ENCODE measurements around the gene PDE2A. TPM values are rescaled to one million over a fixed set of nuclear protein-coding genes. Genes with fewer than 3 reads are reported as not detected.

Gene PDE2A
- total RNA-seq, 1 donor from 2014 or later: 3.0 TPM

DNA sequence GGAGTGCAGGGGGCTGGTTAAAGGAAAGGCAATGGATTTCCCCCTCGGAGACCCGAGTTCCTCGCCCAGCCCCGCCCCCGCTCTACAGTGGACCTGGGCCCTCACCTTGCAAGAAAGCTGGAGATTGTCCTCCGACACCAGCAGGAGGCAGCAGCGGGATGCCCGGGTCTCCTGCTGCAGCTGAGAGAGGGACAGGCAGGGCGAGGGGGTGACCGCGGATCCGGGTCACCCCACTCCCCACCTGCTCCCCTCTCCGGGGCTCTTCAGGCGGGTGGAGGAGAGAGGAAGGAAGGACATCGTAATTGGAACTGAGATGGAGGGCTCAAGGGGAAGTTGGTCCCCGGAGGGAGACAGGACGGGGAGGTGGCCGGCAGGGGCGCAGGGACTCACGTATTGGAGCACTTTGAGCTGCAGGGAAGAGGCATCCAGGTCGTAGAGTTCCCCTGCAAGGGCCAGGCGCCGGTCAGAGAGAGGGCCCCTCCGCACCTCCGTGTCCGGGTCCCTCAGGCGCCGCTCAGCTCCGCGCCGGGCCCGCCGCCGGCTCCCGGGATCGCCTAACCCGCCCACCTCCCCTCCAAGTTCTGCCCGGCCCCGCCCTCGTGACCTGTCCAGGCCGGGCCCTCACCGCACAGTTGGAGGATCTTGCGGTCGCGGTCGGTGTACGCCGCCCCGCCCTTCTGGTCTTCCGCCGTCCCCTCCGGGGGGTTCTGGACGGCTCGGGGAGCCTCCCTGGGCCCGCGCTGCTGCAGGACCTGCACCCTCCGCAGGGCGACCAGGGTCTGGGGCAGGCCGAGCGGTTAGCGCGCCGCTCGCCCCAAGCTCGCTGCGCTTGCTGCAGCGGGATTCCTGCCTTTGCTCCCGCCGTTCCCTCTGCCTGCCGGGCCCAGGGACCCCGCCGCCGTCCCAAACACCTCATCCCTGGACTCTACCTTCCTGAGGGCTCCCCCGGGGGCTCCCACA lies 84.1 kb downstream of the PDE2A start:
- Mint-ChIP-seq H3K4me1 (peaks cover 20% of the 10 kb centered on the region), H3K36me3 (ENCODE audit: low read depth) (no peaks in the 10 kb centered on the region), H3K9me3 (no peaks in the 10 kb centered on the region), H3K27me3 (ENCODE audit: low read depth) (peaks cover 97% of the 10 kb centered on the region), H3K4me3 (peak overlapping the region; percentile 82), H3K27ac (ENCODE audit: unreplicated experiment) (no peak overlapping the region)
- TF ChIP-seq CTCF (conservative IDR thresholded peaks at IDR 0.05): peak; percentile 73
- peak; percentile 55 for DNase-seq (ENCODE audit: low read depth, low spot score)

DNA sequence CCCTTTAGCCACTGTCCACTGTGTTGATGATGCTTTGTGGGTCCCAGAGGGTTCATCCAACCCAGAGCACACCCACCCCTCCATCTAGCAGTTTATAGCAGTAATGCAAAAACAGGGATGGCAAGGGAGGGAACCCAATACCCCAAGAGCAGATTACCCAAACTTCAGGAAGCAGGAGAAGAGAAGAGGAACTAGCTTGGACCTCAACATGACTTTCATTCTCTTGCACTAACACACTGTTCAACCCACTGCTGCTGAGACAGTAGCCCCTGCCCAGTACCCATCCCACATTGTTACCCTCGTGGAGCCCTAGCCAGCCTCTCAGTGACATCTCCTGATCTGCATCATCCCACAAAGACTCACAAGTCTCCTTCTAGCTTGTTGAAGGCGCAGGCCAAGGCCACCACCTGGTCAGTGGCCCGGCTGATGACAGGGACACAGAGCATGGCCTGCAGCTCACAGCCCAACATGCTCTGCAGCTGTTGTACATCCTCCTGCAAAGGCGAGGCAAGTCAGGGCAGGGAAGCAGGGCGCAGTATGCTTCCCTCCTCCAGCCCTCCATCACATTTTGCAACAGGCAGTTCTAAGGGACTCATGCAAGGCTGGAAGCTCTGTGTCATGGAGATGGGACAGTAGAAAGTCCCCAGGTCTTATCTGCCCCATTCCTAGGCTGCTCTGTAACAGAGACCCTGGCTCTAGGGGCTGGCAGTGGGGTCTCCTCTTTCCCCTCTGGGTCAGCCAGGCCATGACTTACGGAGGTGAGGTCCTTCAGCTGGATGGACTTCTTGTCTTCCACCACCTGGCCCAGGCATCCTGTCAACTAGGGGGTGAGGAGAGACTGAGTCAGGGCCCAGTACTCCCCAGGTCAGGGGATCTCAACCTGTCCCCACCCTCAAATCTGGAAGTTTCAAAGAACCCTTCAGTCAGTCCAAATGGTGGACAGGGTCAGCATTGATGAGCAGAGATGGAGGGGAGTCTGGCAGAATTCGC lies 85.5 kb downstream of the PDE2A start:
- H3K4me3 Mint-ChIP-seq: peak overlapping the region; percentile 82
- no peak for DNase-seq (ENCODE audit: low read depth, low spot score)
- no peak for TF ChIP-seq CTCF (conservative IDR thresholded peaks at IDR 0.05)
- H3K27me3 Mint-ChIP-seq (ENCODE audit: low read depth): peaks cover 95% of the 10 kb centered on the region
- H3K4me1 Mint-ChIP-seq: peaks cover 16% of the 10 kb centered on the region
- H3K36me3 Mint-ChIP-seq (ENCODE audit: low read depth): no peaks in the 10 kb centered on the region
- no peaks in the 10 kb centered on the region for H3K9me3 Mint-ChIP-seq
- H3K27ac Mint-ChIP-seq (ENCODE audit: unreplicated experiment): no peak overlapping the region

DNA sequence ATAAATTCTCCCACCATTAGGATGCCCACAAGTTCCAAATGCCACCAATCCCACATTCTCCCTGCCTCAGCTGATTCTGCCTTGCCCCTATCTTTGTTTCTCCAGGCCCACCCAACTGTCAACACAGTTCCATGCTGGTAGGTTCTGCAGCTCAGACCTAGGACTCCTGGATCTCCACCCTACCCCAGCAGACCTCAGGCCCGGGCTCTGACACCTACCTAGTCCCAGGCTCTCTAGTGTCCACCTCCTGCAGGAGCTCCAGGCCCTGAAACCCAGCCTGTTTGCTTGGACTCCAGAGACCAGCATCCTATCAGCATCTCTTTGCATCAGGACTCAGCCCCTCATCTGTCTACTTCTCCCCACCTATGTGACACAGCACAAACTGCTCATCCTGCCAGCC lies 86.5 kb downstream of the PDE2A start:
- no peak for TF ChIP-seq CTCF (conservative IDR thresholded peaks at IDR 0.05)
- no peaks in the 10 kb centered on the region for H3K9me3 Mint-ChIP-seq
- no peaks in the 10 kb centered on the region for H3K36me3 Mint-ChIP-seq (ENCODE audit: low read depth)
- no peak overlapping the region for H3K27ac Mint-ChIP-seq (ENCODE audit: unreplicated experiment)
- no peak overlapping the region for H3K4me3 Mint-ChIP-seq
- peaks cover 16% of the 10 kb centered on the region for H3K4me1 Mint-ChIP-seq
- peaks cover 96% of the 10 kb centered on the region for H3K27me3 Mint-ChIP-seq (ENCODE audit: low read depth)
- DNase-seq (ENCODE audit: low read depth, low spot score): no peak

DNA sequence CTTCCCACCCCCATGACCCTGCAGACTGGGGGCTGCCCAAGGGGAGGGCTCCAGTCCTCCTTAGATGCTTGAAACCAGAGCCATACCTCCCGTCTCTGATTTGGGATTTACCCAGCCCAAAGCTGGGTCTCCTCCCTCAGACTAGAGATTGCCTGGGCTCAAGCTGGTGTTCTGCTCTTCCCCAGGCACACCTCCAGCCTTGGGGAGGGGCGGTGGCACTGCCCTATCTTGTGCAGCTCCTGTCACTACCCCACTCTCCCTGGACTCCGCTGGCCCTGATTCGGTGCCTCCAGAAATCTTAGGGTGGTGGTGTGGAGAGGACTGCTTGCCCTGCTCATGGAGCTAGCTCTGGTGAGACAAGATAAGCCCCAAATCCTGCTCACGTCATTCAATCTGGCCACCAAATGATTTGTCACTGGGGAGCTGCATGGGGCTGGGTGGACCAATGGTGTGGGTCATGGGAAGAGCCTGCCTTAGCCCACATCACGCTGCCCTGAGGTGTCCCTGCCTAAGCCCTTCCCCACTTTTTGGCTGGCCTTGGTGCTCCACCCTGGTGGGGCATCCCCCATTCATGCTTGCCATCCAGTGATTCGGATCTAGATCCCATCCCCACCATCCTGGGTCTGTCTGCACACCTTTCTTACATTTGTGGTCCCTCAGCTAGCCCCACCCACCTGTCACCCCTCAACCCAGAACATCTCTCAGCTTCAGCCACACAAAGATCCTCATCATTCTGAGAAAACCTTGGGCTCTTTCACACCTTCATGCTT lies 87.7 kb downstream of the PDE2A start:
- H3K36me3 Mint-ChIP-seq (ENCODE audit: low read depth): no peaks in the 10 kb centered on the region
- peaks cover 16% of the 10 kb centered on the region for H3K4me1 Mint-ChIP-seq
- no peak overlapping the region for H3K4me3 Mint-ChIP-seq
- H3K27me3 Mint-ChIP-seq (ENCODE audit: low read depth): peaks cover 96% of the 10 kb centered on the region
- no peak for DNase-seq (ENCODE audit: low read depth, low spot score)
- no peaks in the 10 kb centered on the region for H3K9me3 Mint-ChIP-seq
- TF ChIP-seq CTCF (conservative IDR thresholded peaks at IDR 0.05): no peak
- no peak overlapping the region for H3K27ac Mint-ChIP-seq (ENCODE audit: unreplicated experiment)
